GM21786 (cell line): ENCODE results near the gene HYAL1.
A peak's percentile ranks its signal among the peaks of the same experiment; 100 is the strongest.
"Not testable (repeated sequence)": the region's sequence is repeated elsewhere in the genome, so short reads cannot be mapped to it uniquely, and the experiment has no call there.

ENCODE experiments used
- ATAC-seq: cut with Tn5 transposase; IDR thresholded peaks from one replicate; pipeline ENCODE4 v1.9.1; 2021; ENCODE audit not compliant: unreplicated experiment

HYAL1 gene

GRCh38 chr3:50275141-50275995, 28.0 kb downstream of the HYAL1 start:
- ATAC-seq = no peak

- no peak for ATAC-seq
Observed at GRCh38 chr3:50274371-50275104, 28.8 kb downstream of the HYAL1 start.

GRCh38 chr3:50273689-50274065, 29.7 kb downstream of the HYAL1 start:
- ATAC-seq = no peak

GRCh38 chr3:50272911-50273688, 30.3 kb downstream of the HYAL1 start:
- ATAC-seq = peak; percentile 93

GRCh38 chr3:50272538-50272910, 30.9 kb downstream of the HYAL1 start:
- not testable (repeated sequence) for ATAC-seq

- ATAC-seq = no peak
Observed at GRCh38 chr3:50271314-50271936, 31.9 kb downstream of the HYAL1 start.

GRCh38 chr3:50270422-50271224, 32.8 kb downstream of the HYAL1 start:
- no peak for ATAC-seq

GRCh38 chr3:50269977-50270413, 33.4 kb downstream of the HYAL1 start:
- ATAC-seq = no peak

GRCh38 chr3:50269460-50269859, 33.9 kb downstream of the HYAL1 start:
- no peak for ATAC-seq

- no peak for ATAC-seq
Observed at GRCh38 chr3:50268703-50269451, 34.5 kb downstream of the HYAL1 start, which contains the start of gene SEMA3B. Gene SEMA3B, plus strand, starts transcription at chr3:50269147. Its CDS starts 94 bp downstream, at chr3:50269241.

- ATAC-seq = no peak
Observed at GRCh38 chr3:50268276-50268675, 35.1 kb downstream of the HYAL1 start.

- ATAC-seq = no peak
Observed at GRCh38 chr3:50267280-50267913, 36.0 kb downstream of the HYAL1 start.

GRCh38 chr3:50266836-50267235, 36.5 kb downstream of the HYAL1 start:
- no peak for ATAC-seq

- no peak for ATAC-seq
Observed at GRCh38 chr3:50266017-50266416, 37.4 kb downstream of the HYAL1 start.

GRCh38 chr3:50265571-50265970, 37.8 kb downstream of the HYAL1 start:
- ATAC-seq = no peak

- ATAC-seq = no peak
Observed at GRCh38 chr3:50264964-50265485, 38.3 kb downstream of the HYAL1 start.

GRCh38 chr3:50264383-50264963, 38.9 kb downstream of the HYAL1 start:
- ATAC-seq = no peak
